Peyer's patch (tissue), 4 donors: ENCODE measurements around the gene ADIRF. TPM values are rescaled to one million over a fixed set of nuclear protein-coding genes. Genes with fewer than 3 reads are reported as not detected.

ENCODE experiments used
- DNase-seq, 3 donors: peaks; one replicate each; pipeline ENCODE4 v3.0.0-alpha.2; 2017 to 2019
- H3K27ac ChIP-seq, 4 donors: fragments of 200-600 bp; sonication (generic); one replicate each; pipeline ENCODE4 v1.5.1; 2016 to 2019
- H3K27me3 ChIP-seq, 2 donors: fragments of 200-600 bp; sonication (generic); one replicate each; pipeline ENCODE4 v1.5.1; 2019
- H3K36me3 ChIP-seq, 3 donors: fragments of 200-600 bp; sonication (generic); one replicate each; pipeline ENCODE4 v1.5.1; 2016 to 2019
- H3K4me1 ChIP-seq, 4 donors: fragments of 200-600 bp; sonication (generic); one replicate each; pipeline ENCODE4 v1.5.1; 2016 to 2019
- H3K4me3 ChIP-seq, 4 donors: fragments of 200-600 bp; sonication (generic); 1 replicate in 3 of 4; 2 replicates in 1 of 4; pipeline ENCODE4 v1.5.1; 2016 to 2019; ENCODE audit warnings: mild to moderate bottlenecking in 1 of 4
- H3K9me3 ChIP-seq, 4 donors: fragments of 200-600 bp; sonication (generic); one replicate each; pipeline ENCODE4 v1.5.1; 2016 to 2019; ENCODE audit warnings: mild to moderate bottlenecking in 1 of 4
- CTCF ChIP-seq, 6 experiments: fragments of 450-650 bp in 4 of 6; fragments of 200-600 bp in 2 of 6; sonication (generic) in 1 of 6; IDR thresholded peaks; one replicate each; pipeline ENCODE4 v1.5.1; 2017 to 2019; ENCODE audit warnings: antibody characterized with exemption in 6 of 6, mild to moderate bottlenecking in 3 of 6, moderate library complexity in 1 of 6
- POLR2A ChIP-seq, 2 donors: fragments of 450-650 bp; IDR thresholded peaks; one replicate each; pipeline ENCODE4 v1.5.1; 2017; ENCODE audit warnings: antibody characterized with exemption in 2 of 2, mild to moderate bottlenecking in 2 of 2, moderate library complexity in 2 of 2
- total RNA-seq, 4 donors: library from RNA; depleted of rRNA; stranded (reverse); fragments of >200 nt; gene quantifications; one replicate each; pipeline ENCODE4 v1.1.0, GENCODE V29; 2016

The ADIRF gene
- total RNA-seq, 4 donors from 2014 or later = 86.6 to 605 (median 431) TPM

- DNase-seq = peak in 1 of 3 donors; percentile 38
- no peak overlapping the region for H3K27ac ChIP-seq
- H3K4me3 ChIP-seq = no peak overlapping the region
- TF ChIP-seq POLR2A (IDR thresholded peaks at IDR 0.05) (no peak), CTCF (IDR thresholded peaks at IDR 0.05) (no peak)
- no peaks in the 10 kb centered on the region for H3K9me3 ChIP-seq
- no peaks in the 10 kb centered on the region for H3K27me3 ChIP-seq
- no peaks in the 10 kb centered on the region for H3K36me3 ChIP-seq
- peaks cover 0 to 22% (median 3%) of the 10 kb centered on the region in 4 donors for H3K4me1 ChIP-seq
These were observed 6.7 kb upstream of the ADIRF start for GRCh38 chr10:86961481-86962091.

- TF ChIP-seq CTCF (IDR thresholded peaks at IDR 0.05) (no peak), POLR2A (IDR thresholded peaks at IDR 0.05) (no peak)
- Histone ChIP-seq H3K4me3 (no peak overlapping the region), H3K9me3 (no peaks in the 10 kb centered on the region), H3K36me3 (no peaks in the 10 kb centered on the region), H3K27me3 (no peaks in the 10 kb centered on the region), H3K27ac (no peak overlapping the region), H3K4me1 (peaks cover 0 to 30% (median 4%) of the 10 kb centered on the region in 4 donors)
- DNase-seq = peak in 1 of 3 donors; percentile 34
These were observed 5.9 kb upstream of the ADIRF start for GRCh38 chr10:86962136-86962980.

GRCh38 chr10:86962981-86963310 lies 5.3 kb upstream of the ADIRF start:
- Histone ChIP-seq H3K27me3 (no peaks in the 10 kb centered on the region), H3K4me1 (peaks cover 0 to 34% (median 4%) of the 10 kb centered on the region in 4 donors), H3K9me3 (no peaks in the 10 kb centered on the region), H3K4me3 (no peak overlapping the region), H3K27ac (no peak overlapping the region), H3K36me3 (no peaks in the 10 kb centered on the region)
- no peak for TF ChIP-seq CTCF (IDR thresholded peaks at IDR 0.05)
- no peak for TF ChIP-seq POLR2A (IDR thresholded peaks at IDR 0.05)
- DNase-seq = peak in 1 of 3 donors; percentile 34

- no peaks in the 10 kb centered on the region for H3K9me3 ChIP-seq
- no peak overlapping the region for H3K27ac ChIP-seq
- H3K27me3 ChIP-seq = no peaks in the 10 kb centered on the region
- no peak overlapping the region for H3K4me3 ChIP-seq
- DNase-seq = peak in 1 of 3 donors; percentile 42
- H3K36me3 ChIP-seq = no peaks in the 10 kb centered on the region
- H3K4me1 ChIP-seq = peaks cover 0 to 34% (median 4%) of the 10 kb centered on the region in 4 donors
- TF ChIP-seq POLR2A (IDR thresholded peaks at IDR 0.05) (no peak), CTCF (IDR thresholded peaks at IDR 0.05) (no peak)
These were observed 4.9 kb upstream of the ADIRF start for GRCh38 chr10:86963341-86963919.

GRCh38 chr10:86964061-86964846 lies 4.0 kb upstream of the ADIRF start:
- peaks cover 0 to 33% (median 6%) of the 10 kb centered on the region in 4 donors for H3K4me1 ChIP-seq
- DNase-seq = peak in 2 of 3 donors; percentile 4 to 43
- TF ChIP-seq CTCF (IDR thresholded peaks at IDR 0.05) (no peak), POLR2A (IDR thresholded peaks at IDR 0.05) (no peak)

More at GRCh38 chr10:86964061-86964846, 4.0 kb upstream of the ADIRF start:
- Histone ChIP-seq H3K9me3 (no peaks in the 10 kb centered on the region), H3K4me3 (no peak overlapping the region), H3K27ac (no peak overlapping the region), H3K27me3 (no peaks in the 10 kb centered on the region), H3K36me3 (no peaks in the 10 kb centered on the region)
